OCI-LY7 (cell line): Measurements from ENCODE around the gene ADPRH.

Experiments used
- CTCF ChIP-seq: fragments of 200-600 bp; sonication (generic); conservative IDR thresholded peaks from 2 replicates; pipeline ENCODE4 v1.5.1; 2014; ENCODE audit warnings: mild to moderate bottlenecking, antibody characterized with exemption, low read length, moderate library complexity, mixed read lengths
- EZH2phosphoT487 ChIP-seq: fragments of 200-600 bp; sonication (generic); IDR thresholded peaks from 2 replicates; pipeline ENCODE4 v1.6.1; 2018; ENCODE audit warnings: low read depth, borderline replicate concordance, mild to moderate bottlenecking, mixed run types, antibody characterized with exemption, low read length, moderate library complexity, mixed read lengths

- no peak for TF ChIP-seq CTCF
- no peak for TF ChIP-seq EZH2phosphoT487
Observed at GRCh38 chr3:119585856-119586570, 6.7 kb downstream of the ADPRH start.
